ENCODE data around the gene USP21.

The USP21 gene

DNA sequence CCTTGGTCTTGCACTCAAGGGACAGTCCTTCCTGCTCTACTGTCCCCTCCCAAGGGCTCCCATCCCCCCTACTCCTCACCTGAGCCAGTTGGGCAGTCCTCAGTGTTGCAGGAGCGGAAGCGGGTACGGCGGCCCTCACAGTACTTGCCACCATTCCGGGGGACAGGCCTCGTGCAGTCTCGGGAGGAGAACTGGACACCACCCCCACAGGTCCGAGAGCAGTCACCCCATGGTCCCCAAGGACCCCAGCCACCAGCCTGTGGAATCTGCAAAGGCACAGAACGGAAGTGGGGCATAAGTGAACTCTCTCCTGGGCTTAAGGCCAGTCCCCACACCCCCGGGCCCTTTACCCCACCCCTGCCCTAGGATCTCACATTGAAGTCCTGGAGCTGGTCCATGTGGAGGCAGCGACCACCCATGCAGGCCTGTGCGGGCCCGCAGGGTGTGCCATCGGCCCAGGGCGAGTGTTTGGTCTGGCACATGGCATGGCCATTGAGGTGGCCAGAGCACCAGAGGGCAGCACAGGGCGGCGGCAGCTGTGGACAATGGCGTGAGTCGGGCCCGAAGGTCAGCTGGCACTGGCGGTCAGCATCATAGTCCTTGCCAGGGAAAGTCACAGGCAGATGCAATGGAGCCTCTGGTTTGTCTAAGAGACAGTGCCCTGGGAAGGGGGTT lies 34.4 kb downstream of the USP21 start:
- DNase-seq (ENCODE audit: low read depth): no peak

DNA sequence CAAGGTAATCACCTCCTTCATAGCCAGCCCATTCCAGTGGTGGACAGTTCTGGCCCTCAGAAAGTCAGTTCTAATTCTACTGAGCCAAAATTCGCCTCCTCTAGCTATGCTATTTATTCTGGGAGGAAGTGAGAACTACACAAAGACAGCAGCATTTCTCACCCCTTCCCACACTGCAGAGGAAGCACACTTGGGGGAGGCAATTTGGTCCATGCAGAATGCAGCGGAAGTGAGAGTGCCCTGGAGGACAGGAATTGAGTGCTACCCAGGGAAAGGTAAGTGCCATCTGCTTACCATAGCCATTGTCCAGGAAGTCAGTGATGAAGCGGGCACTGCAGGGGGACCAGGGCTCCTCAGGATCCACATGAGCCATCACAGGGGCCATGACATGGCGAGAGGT lies 35.9 kb downstream of the USP21 start:
- no peak for DNase-seq (ENCODE audit: low read depth)

DNA sequence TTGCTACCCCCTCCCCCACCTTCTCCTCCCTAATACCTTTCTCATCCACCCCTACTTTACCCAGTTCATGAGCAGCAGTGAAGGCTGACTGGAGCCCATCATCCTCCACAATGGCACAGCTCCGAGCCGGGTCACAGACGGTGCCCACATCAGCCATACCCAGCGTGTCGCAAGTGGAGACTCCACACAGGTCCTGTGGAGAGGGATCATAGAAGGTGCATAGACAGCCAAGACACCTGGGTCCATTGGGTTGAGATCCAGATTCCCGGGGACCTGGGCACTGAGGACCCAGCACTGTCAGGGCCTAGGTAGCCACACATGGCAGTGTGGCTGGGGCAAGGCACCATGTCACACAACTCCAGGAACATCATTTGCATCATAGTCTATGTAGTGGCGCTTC lies 36.8 kb downstream of the USP21 start:
- DNase-seq (ENCODE audit: low read depth): no peak

DNA sequence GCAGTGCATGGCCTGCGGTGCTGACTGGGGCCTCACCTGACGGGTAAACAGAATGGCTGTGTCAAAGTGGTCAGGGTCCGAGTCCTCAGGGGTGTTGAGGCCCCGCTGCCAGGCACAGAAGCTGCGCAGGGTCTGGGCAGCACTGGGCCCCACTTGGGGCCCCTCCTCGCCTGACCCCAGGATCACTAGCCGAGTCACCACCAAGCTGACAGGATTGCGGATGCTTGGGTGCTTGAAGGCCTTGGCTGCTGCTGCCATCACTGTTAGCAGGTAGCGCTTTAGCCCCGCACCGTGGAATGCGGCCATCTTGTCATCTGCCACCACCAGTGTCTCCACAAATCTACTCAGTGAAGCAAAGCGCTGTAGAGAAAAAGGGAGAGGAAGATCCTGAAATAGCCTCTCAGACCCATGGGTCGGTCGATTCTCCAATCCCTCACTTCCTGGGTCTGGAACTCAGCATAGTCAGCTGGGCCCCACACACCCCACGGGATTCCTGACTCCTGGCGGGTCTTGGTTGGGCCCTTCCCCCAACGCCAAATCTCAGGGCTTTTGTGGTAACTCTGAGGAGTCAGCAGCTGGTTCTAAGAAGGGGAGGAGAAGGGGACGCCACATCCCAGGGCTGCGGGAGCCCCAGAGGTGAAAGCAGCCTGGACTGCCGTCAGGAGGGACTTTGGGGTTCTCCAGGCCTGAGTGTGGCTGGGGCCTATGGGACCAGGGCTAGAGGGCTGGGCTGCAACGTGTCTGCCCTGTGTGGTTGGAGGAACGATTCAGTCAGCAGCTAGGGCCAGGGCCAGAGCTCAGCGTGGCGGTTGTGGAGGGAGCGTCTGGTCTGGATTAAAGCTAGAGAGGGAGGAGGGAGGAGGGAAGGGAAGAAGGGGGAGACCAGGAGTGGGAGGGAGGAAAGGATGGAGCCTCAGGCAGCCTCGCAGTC lies 37.5 kb downstream of the USP21 start:
- DNase-seq (ENCODE audit: low read depth): no peak

DNA sequence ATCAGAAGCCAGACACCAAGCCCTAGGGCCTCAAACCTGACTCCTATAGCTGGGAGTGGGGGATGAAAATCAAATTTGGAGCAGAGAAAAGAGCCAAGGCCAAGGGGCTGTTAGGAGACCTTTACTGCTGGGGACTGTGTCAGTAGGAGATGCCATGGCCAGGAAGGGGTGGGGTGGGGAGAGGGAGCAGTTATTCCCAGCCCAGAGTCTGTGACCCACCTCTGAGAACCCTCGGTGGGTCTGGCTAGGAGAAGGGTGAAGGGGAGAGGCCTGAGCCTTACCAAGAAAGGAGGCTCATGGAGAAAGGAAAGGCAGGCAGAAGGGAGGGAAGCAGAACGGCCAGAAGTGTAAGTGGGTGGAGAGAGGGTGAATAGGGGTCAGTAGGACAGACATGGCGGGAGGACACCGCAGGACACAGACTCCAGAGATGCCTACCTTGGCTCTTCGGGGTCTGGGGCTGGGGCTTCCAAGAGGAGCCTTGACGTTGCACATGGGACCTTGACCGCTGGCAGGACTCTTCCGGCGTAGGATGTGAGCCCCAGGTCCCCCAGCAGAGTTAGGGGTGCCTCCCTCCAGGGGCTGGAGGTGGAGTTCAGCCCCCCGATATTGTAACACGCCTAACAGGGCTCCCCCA lies 38.4 kb downstream of the USP21 start:
- no peak for DNase-seq (ENCODE audit: low read depth)

DNA sequence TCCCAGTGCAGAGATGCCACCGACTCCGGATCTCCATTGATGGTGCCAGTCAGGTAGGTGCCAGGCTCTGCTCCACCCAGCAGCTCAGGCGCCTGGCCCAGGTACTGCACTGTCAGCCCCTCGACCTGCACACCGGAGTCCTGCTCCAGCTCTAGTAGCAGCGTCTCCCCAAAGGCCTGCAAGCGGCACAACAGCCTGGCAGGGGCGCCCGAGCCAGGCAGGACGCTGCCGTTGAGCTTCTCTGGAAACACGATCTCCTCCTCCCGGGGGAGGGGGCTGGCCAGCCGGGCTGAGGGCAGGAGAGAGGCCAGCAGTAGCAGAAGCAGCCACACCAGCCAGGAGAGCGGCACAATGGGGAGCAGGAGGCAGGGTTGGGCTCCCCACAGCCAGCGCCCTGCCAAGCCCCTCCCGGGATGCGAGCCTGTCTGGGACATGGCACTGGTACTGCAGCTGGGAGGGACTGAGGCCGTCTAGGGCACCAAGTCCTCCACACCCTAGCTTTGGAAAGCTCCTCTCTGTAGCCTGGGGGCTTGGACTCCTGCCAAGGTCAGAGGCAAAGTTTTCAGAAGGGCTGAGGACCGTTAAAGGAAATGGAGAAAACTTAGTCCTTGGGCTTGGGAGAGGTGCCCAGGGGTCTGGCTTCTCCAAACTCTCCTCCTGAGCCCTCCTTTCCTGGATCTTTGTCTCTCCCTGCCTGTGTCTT lies 39.0 kb downstream of the USP21 start:
- DNase-seq (ENCODE audit: low read depth): no peak

DNA sequence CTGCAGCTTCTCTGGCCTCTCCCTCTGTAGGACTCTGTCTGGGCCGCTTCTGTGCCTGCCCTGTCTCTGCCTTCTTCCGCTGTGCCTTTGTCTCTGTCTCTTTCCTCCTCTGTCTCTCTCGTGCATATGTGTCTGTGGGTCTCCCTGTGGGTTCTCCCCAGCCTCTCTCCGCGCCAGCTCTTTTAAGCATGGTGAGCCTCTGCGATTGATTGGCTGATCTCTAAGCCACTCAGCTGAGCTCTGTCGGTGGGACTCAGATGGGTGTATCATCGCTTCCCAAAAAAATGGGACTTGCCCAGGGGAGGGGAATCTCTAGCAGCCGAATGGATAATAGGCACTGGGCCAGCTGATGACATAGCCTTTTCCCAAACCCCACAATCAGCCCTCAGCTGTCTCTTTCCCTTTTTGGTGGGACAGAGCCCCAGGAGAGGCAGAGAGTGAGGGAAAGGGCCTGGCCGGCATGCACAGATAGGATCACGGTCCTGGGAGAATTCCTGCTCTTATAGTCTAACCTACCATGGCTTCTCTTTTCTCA lies 39.7 kb downstream of the USP21 start, which contains the start of gene ADAMTS4:
ADAMTS4 (minus strand) TSS at position 158 of the 535 bp plus-strand sequence. CDS start 427 bp downstream, outside the sequence.
- no peak for DNase-seq (ENCODE audit: low read depth)

DNA sequence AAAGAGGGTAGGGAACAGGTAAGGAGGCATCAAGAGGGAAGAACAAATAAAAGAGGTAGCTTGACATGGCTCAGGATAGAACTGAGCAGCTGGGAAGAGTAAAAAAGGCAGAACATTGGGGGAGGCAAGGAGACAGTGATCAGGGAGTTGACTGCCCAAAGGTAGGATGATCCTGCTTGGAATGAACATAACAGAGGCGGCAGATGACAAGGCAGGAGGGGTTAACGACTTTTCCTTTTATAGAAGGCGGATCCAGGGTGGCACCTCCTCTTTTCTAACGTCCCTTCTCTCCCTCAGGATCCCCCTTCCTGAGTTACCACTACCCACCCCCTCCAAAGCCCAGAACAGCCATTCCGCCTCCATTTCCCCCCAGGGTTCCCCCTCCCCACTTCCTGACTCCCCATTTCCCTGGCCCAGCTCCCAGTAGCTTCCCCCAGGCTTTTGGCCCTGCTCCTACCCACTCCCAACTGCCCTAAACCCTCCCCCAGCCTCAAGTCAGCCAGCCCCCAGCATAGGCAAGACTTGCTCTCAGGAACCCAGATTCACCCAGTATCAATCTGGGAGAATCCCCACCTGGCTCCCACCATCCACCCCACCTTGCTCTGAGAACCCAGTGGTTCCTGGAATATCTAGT lies 40.3 kb downstream of the USP21 start:
- no peak for DNase-seq (ENCODE audit: low read depth)

DNA sequence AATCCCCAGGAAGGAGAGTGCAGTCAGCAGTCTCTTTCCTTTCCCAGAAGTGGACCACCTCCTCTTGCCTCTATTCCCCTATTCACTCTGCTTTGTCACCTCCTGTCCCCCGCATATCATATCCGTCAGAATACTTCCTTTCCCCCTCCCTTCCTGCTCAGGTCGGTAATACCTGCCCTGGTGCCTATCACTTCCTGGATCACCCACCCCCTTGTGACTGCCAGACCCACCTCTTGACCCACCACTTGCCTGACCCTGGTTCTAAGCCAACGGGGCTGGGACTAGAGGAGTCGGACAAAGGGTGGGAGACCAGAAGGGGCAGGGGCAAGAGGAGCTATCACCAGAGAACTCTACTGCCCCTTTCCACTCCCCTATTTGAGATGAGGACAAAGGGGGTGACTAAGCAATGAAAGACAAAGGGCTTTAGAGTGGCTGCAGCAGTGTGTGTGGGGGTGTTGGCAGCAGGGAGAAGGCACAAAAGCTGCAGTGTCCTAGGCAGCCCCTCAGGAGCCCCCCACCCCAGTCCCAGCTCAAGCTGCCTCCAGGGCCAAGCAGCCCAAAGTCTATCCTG lies 41.2 kb downstream of the USP21 start:
- DNase-seq (ENCODE audit: low read depth): no peak

DNA sequence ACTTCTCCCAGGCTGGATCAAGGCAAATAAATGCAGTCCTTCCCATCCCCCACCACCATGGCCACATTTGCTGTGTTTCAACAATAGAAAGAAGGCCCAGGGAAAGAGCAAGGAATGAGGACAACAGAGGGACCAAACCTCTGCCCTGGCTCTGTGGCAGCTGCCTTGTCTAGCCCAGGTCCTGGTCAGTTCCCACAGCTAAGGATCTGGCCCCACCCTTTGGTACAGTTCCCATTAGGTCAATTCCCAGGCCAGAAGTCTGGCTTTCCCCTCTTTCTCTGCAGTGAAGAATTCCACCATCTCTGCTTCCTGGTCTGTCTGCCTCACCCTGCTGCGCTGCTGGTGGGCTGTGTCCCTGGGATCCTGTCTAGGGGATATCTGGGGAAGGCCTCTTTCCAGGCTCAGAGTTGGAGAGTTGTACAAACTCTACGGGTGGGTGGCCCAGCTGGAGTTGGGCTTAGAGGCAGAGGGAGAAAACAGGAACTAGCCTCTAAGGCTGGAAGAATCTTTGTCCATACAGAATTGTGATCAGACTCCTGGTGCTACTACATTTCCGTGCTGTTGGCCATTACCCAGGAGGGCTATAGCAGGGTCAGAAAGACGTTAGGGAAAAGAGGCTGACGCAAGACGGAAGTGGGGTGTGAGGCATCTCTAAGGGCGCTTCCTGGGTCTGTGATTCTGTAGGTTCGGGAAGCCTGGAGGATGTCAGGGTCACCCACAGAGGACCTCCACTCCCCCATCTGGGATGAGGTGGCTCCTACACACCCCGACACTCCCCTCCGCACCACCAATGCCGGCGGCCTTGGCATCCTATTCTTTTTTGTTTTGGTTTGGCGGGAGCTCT lies 41.9 kb downstream of the USP21 start:
- no peak for DNase-seq (ENCODE audit: low read depth)

DNA sequence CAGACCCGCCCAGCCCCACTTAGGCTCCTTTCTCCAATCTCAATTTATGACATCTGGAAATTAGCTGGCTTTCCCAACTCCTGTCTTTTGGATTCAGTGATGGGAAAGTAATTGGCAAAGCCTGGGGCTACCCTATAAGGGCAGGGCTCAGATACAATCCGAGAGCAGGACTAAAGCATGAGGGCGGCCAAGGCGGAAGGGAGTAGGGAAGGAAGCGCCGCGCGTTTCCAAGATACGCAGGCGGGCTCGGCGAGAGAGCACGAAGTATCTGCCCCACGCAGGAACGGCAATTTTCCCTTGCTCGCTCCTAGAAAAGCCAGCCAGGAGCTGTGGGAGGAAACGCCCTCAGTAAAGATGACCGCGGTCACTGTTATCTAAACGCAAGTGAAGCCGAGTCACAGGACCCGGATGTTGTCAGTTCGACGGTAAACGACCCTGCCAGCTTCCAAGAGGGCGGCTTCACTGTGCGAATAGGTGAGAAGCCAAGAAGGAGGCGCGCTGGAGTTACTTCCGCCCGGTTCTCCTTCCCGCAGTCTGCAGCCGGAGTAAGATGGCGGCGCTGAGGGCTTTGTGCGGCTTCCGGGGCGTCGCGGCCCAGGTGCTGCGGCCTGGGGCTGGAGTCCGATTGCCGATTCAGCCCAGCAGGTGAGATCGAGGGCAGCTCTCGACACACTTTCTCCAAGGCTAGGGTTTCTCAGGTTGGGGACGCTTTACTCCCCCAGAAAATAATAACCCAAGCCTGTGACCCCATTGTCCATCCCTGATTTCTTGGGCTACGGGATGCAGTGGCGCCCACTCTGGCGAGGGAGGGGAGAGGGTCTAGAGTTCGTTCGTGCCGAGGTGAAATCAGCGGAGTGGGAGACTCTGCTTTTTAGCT lies 42.8 kb downstream of the USP21 start, which contains the start of gene NDUFS2:
NDUFS2 (plus strand) TSS at position 532 of the 877 bp plus-strand sequence; CDS start at position 551, 19 bp downstream.
- DNase-seq (ENCODE audit: low read depth): peak; percentile 96

DNA sequence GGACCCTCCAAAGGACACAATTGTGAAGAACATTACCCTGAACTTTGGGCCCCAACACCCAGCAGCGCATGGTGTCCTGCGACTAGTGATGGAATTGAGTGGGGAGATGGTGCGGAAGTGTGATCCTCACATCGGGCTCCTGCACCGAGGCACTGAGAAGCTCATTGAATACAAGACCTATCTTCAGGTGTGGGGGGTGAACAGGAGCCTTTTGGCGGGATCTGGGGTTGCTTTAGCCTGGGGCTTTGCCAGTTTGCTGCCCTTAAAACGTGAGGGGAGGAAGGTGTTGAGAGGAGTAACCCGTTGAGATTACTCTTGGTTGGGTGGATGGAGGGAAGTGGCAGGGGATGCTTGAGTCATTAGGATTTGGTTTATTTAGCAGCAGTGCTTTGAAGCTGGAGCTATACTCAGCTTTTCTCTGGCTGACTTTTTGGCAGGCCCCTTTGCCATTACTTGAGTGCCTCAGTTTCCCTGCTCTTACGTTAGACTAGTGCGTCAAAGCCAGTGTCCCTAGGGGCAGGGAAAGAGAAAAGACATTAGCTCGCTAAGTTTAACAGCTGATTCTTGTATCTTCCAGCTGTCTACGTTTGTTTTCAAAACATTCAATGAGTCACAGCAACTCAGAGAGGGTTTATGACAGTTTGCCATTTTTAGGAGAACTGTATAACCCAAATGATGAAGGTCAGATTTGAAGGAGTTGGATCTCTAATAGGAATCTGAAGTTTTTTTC lies 47.3 kb downstream of the USP21 start:
- DNase-seq (ENCODE audit: low read depth): no peak

DNA sequence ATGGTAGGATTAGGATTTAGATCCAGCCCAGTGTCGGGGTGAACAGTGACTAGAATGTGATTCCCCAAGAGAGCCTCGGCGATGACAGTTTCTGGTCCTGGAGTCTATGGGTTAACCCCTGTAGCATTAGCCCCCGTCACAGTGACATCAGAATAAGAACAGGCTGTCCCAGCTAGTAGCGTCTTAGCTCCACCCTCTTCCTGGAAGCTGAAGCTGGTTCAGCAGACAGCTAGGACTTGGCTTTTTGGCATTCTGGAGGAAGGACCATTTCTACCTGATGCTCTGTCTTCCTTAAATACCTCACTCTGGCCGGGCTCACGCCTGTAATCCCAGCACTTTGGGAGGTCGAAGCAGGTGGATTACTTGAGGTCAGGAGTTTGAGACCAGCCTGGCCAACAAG lies 47.9 kb downstream of the USP21 start:
- no peak for DNase-seq (ENCODE audit: low read depth)

DNA sequence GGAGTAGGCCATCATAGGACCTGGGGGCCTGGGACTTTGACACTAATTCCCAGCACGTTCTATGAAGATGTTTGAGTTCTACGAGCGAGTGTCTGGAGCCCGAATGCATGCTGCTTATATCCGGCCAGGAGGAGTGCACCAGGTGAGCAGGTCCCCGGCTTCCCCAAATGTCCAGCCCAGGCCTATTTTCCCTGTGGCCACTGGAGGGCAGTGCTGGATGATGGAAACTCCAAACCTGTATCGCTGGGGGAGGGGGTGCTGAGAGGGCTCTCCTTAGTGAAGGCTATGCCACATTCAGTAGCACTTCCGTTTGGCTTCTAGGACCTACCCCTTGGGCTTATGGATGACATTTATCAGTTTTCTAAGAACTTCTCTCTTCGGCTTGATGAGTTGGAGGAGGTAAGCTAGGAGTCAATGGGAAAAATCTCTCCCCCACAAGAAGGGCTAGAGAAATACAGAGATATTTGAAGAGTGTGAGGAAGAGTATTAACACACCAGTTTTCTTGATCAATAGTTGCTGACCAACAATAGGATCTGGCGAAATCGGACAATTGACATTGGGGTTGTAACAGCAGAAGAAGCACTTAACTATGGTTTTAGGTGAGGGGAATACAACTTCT lies 50.6 kb downstream of the USP21 start:
- DNase-seq (ENCODE audit: low read depth): no peak

DNA sequence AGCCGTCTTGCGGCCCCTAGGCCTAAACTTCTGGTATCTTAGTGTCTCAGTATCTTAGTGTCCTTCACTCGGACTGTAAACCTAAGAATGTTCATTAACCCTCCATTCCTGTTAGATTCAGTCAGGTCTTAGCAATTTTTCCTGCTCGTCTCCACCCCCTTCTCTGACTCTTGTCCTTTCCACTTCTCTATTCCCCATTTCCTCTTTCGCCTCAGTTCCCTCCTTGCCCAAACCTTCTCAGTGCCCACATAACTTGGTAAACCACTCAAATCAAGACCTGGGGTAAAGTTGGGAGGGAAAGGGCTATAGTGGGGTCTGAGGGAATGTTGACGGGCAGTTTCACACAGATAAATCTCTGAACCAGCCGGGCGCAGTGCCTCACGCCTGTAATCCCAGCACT lies 55.1 kb downstream of the USP21 start:
- DNase-seq (ENCODE audit: low read depth): no peak

DNA sequence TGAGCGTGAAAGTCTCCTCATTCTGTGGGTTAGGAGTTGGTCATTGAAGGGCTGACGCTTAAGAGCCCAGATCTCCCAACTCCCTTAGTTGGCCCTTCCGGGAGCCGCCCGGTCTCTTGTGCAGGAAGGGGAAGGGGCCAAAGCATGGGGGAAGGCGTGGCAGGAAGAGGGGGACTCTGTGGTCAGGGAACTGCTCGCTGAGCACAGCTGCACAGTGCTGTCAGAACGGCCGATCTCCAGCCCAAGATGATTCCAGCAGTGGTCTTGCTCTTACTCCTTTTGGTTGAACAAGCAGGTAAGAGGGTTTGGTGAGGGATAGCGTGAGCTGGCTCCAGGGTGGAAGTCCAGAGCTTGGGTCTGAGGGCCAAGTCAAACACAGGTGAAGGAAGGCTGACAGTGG lies 55.8 kb downstream of the USP21 start, which contains the start of gene FCER1G:
FCER1G (plus strand) TSS at position 220 of the 400 bp plus-strand sequence; CDS start at position 247, 27 bp downstream.
- DNase-seq (ENCODE audit: low read depth): no peak
